H1 (cell line): Measurements from ENCODE around the gene ATP9B.

Experiments
- CTCF ChIP-seq, 3 experiments: IDR thresholded peaks; 1 replicate in 2 of 3; 2 replicates in 1 of 3; pipeline versions ENCODE4 v1.5.1 to v1.6.1; 2011; ENCODE audit warnings: low read length in 3 of 3, mild to moderate bottlenecking in 3 of 3, inconsistent platforms in 2 of 3, low read depth in 1 of 3, moderate library complexity in 1 of 3; ENCODE audit not compliant: insufficient read depth in 1 of 3; ENCODE audit errors: control extremely low read depth in 1 of 3
- JUND ChIP-seq: IDR thresholded peaks from 2 replicates; pipeline ENCODE4 v1.6.1; 2011; ENCODE audit warnings: mild to moderate bottlenecking, improper control_type of control experiment, low read length
- MAFK ChIP-seq: IDR thresholded peaks from 2 replicates; pipeline ENCODE4 v1.6.1; 2012; ENCODE audit warnings: low read depth, mild to moderate bottlenecking, improper control_type of control experiment, low read length
- POLR2A ChIP-seq, 2 experiments: IDR thresholded peaks; 1 replicate in 1 of 2; 2 replicates in 1 of 2; pipeline ENCODE4 v1.6.1; 2011; ENCODE audit warnings: low read depth in 2 of 2, low read length in 2 of 2, mild to moderate bottlenecking in 2 of 2; ENCODE audit errors: control extremely low read depth in 1 of 2
- RAD21 ChIP-seq, 2 experiments: IDR thresholded peaks in 1 of 2; conservative IDR thresholded peaks in 1 of 2; 2 replicates each; pipeline ENCODE4 v1.6.1; 2011; ENCODE audit warnings: low read depth in 2 of 2, low read length in 2 of 2, improper control_type of control experiment in 1 of 2, inconsistent platforms in 1 of 2, mild to moderate bottlenecking in 1 of 2, moderate library complexity in 1 of 2
- SP1 ChIP-seq: IDR thresholded peaks from 2 replicates; pipeline ENCODE4 v1.6.1; 2011; ENCODE audit warnings: low read depth, low read length
- SUZ12 ChIP-seq: fragments of 200-600 bp; sonication (generic); IDR thresholded peaks from 2 replicates; pipeline ENCODE4 v1.6.1; 2012; ENCODE audit warnings: mild to moderate bottlenecking, inconsistent platforms, low read length, moderate library complexity, mixed read lengths
- TAF7 ChIP-seq: optimal IDR thresholded peaks from 2 replicates; pipeline ENCODE3; 2011; ENCODE audit warnings: low read depth, mild to moderate bottlenecking, inconsistent platforms, low read length, moderate library complexity, borderline replicate concordance
- ZNF274 ChIP-seq: IDR thresholded peaks from 2 replicates; pipeline ENCODE4 v1.7.0; 2012; ENCODE audit warnings: low read length, borderline replicate concordance; ENCODE audit errors: extremely low read depth

DNA sequence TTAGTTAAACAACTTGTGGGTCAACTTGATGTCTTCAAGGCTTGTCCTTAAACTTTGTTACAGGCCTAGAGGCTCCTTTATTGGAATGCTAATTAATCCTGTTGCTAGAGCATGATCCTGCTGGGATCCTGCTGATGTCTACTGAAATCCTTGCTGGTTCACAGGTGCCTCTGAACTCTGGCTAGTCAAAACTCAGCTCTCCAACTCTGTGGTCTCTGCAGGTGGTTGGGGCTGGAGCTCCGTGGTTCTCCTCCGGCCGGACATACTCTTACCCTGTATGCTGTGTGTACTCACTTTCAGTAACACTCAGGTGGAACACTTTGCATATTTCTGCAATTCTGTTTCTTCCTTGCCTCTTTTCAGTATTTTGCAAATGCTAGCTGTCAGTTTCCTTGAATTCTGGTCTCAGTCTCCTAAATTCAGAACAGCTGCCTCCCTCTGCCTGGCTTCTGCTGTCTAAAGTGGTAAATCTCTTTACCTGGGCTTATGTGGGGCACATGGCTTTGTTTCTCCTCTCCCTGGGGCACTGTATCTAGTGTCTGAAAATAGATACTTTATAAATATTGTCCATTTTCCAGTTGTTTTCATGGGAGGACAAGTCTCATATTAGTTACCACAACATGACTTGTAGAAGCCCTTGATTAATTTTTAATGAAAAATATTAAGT, 113.0 kb downstream of the ATP9B start:
- TF ChIP-seq TAF7 (no peak), CTCF (IDR thresholded peaks at IDR 0.05; ENCODE audit: control extremely low read depth in 1 of 3, insufficient read depth in 1 of 3, low read depth in 1 of 3, low read length in 3 of 3) (no peak), POLR2A (IDR thresholded peaks at IDR 0.05; ENCODE audit: control extremely low read depth in 1 of 2, low read depth in 2 of 2, low read length in 2 of 2) (no peak), SUZ12 (no peak), MAFK (no peak), JUND (no peak), ZNF274 (no peak), RAD21 (IDR thresholded peaks at IDR 0.05 in 1 of 2, conservative IDR thresholded peaks at IDR 0.05 in 1 of 2; ENCODE audit: low read depth in 2 of 2, low read length in 2 of 2) (no peak), SP1 (no peak)
